SU-DHL-6 (cell line): ENCODE results near the gene CD6.

ENCODE experiments used
- CTCF ChIP-seq: fragments of 200-600 bp; sonication (generic); IDR thresholded peaks from one replicate; pipeline ENCODE4 v1.5.1; 2017; ENCODE audit warnings: antibody characterized with exemption, mild to moderate bottlenecking, low read length, moderate library complexity; ENCODE audit not compliant: insufficient read depth, poor library complexity, severe bottlenecking
- EZH2phosphoT487 ChIP-seq: fragments of 200-600 bp; sonication (generic), shearing (Covaris generic); conservative IDR thresholded peaks from 2 replicates; pipeline ENCODE4 v1.6.1; 2018; ENCODE audit warnings: mild to moderate bottlenecking, antibody characterized with exemption, low read length, moderate library complexity, mixed read lengths

- TF ChIP-seq CTCF (no peak), EZH2phosphoT487 (no peak)
Measured at GRCh38 chr11:61028135-61028729, 56.8 kb downstream of the CD6 start.
